NCI-H2227 (cell line): ENCODE results near the gene MLLT3.

Experiments
- DNase-seq: peaks from one replicate; lab custom pipeline; 2025; ENCODE audit not compliant: unreplicated experiment; lab: John Stamatoyannopoulos, UW

The MLLT3 gene

DNA sequence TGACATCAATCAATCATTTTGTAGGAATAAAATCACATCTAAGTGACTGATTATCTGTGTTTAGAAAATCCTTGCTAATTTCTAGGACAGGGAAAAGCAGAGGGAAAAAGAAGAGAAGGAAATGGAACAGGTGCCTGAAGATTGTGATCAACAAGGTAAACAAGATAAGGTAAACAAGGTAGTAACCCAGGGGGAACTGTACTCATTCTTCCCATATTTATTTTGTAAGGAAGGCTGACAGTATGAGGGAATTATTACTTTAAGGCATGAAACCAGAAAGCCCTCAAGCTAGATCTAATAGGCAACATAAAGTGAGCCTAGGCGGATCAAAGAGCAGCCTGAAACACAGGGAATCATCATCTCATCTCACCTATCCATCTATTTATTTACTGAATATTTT lies 231.1 kb downstream of the MLLT3 start:
- DNase-seq, result no peak

DNA sequence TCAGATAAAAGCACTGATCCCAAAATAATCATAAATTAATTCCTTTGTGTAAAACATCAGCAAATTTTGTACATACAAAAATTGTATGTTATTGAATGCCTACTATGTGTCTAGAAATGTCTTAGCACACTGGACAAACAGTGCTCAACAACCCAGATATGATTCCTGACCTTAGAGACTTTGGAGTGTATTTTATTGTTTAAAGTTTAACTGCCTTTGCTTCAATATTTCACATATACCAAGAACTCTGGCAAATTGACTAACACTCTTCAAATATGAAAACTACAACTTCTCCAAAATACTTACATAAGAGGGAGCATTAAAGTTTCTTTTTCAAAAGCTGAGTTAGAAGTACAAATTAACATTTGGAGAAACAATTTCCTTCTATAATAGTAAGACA lies 231.9 kb downstream of the MLLT3 start:
- no peak for DNase-seq

DNA sequence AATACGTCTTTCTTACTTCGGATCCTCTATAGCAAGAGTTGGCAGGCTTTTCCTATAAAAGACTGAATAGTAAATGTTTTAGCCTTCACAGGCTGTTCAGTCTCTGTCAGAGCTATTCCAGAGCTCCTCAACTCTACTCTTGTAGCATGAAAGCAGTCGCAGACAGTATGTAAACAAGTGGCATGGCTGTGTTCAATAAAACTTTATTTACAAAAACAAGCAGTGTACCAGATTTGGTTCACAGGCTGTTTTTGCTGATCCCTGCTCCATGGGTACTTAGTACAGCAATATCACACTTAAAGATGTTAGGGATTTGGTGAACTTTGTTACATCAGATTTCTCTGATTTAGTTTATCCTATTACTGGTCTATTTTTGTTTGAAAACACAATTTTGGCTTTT lies 235.2 kb downstream of the MLLT3 start:
- no peak for DNase-seq

DNA sequence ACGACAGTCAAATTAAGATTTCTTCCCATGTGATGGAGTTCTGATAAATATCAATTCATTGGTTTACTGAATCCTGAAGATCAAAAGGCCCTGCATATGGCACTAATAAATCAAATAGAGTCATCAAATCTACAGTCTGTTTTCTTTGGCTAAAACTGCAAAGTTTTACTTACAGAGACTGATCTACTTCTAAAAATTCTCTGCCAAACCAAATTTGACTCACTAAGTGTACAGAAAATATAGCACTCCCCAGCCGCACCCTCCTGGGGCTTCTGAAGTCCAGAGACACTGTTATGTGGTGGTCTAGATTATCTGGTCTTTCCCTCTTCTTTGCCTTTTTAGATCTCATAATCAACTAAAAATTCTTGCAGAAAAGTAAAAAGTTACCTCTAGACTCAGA lies 237.7 kb downstream of the MLLT3 start:
- no peak for DNase-seq

DNA sequence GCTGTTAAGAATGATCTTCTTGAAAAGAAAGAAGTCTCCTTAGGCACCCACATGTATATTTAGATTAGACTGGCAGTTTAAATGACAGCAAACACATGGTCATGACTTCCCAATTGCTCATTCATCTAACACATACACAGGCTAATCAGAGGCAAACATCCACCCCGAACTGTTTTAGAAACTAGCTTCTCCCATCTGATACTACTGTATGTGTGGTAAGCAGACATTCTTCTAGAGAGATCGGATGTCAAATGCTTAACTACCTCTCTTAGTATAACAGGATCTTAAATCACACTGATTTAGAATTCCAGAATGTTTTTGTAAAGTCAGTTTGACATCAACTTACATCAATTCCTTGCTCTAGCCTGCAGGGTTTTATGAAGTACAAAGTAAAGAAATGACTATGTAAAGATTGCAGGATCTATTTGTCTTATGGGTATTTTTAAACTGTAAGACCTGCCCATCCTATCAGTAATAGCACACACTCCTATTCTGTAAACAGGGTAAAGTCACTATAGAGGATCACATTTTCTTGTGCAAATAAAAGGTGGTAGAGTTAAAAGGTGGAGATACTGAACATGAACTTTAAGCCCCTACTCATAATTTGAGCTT lies 239.7 kb downstream of the MLLT3 start:
- no peak for DNase-seq

DNA sequence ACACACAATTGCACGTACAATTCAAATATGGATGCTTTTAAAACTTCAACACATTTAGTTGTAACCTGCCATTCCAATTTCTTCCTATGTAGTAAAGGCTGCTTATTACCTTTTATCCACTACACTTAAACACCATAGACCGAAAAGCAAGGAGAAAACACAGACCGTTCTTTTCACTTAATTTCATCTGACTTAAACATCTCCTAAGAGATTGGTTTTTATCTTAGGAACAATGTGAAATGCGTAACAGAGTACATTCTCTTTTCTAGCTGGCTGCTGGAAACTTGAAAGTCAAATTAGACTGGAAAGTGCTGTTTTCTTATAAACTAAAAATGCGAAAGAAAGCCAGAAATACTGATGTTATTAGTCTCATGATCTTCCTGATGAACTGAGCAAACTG lies 241.8 kb downstream of the MLLT3 start:
- no peak for DNase-seq

DNA sequence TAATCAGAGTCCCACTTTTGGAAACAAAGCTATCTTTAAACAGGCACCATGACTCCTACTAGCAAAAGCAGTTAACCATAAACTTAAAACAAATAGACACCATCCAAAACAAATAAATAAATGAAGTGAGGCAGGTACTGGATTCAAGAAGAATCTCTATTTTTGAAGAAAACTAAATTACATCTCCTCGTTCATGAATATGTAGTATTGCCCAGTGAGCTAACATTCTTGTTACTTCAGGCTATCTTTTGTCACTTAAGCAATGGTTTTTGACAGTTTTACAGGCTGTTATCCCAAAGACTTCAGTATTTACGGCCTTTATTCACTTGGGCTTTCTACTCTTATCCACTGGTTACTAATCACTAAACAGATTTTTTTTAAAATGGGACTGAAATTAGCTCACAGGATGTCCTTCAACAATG lies 242.5 kb downstream of the MLLT3 start:
- DNase-seq, result no peak

DNA sequence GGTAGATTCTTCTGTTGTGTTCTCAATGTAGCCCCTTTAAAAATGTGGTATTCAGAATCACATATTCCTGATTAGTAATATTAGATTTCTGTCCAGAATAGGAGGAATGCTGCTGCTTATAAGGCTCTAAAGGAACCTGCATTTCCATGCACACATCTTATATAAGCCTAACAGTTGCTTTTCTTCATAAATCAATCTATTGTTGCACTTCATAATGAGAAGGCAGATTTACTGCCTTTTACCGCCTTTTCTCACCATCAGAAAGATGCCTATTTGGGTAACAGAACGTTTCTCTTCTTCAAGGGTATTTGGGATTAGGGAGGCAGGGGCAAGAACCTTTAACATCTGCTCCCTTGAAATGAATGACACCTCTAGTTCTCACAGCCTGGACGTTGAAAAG lies 243.4 kb downstream of the MLLT3 start:
- DNase-seq, result no peak

DNA sequence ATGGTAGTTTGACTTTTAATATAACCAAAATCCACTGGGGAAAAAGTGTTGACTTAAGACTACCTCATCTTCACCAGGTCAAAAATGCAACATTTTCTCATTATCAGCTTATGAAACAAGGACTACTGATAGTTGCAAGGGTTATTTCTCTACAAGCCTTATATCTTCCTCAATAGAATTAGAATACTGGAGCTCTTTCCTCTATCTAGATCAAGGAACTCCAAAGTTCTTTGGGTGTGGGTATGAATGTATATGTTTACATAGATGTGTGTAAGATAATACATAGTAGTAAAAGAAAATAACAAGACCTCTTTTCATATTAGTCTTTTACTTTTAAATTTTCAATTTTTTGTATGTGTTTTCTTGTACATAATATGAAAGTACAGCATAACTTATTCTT lies 244.5 kb downstream of the MLLT3 start:
- no peak for DNase-seq

DNA sequence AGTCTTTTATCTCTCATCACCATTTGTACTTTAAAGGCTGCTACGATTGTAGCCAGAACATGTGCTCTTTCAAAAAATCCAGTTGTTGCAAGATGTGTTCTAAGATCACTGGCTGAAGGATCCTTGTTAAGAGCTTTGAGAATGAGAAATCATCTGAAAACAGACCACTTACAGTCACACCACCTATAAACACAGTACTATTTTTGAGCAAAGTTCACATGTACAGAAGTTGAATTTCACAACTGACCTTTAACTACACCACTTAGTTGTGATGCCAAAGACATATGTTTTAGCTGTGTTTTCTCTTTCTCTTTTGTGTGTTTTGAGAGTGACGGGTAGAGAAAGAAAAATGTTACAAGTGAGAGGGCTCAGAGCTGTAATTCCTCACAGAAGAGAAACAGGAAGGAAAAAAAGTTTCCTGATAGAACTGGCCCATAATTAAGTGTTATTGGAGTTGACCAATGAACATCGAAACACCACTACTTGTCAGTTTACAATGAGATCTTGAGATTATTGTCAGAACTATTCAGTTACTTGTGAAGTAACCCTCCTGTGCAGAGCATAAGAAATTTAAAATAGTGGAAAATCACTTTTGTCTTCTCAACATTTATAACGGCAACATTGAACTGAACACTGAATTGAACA lies 245.4 kb downstream of the MLLT3 start:
- no peak for DNase-seq

DNA sequence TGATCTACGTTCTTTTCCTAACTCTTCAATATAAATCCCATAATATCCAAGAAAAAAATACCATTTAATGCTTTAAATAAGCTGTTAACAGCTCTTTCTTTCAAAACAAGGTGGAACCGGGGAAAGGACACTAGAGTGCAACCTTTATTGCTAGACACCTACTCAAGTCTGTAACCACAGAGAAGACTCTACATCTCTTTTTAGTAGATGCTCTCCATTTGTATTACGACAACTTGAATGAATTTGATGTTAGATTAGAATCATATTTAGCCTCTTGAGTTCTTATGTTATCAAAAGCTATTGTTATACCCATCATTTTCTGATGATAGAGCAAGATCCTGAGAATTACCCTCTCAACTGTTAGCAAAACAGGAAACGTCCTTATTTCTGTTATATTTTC lies 246.3 kb downstream of the MLLT3 start:
- no peak for DNase-seq

DNA sequence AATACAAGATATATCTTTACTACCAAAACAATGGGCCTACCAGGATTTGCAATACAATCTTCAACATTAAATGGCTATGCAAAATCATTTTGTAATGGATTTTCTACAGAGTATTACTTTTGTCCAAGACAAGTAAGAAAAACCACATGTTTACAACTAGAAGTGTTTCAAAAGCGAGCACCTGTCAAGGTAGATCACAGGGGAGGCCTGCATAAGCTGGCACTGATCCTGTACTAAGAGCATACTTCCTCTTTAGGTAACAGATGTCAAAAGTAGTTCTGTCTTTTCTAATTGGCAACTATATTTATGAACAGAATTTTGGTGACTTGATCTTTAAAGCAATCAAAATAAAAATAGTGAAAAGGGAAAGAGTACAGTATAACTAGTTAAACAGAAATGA lies 249.0 kb downstream of the MLLT3 start:
- no peak for DNase-seq

DNA sequence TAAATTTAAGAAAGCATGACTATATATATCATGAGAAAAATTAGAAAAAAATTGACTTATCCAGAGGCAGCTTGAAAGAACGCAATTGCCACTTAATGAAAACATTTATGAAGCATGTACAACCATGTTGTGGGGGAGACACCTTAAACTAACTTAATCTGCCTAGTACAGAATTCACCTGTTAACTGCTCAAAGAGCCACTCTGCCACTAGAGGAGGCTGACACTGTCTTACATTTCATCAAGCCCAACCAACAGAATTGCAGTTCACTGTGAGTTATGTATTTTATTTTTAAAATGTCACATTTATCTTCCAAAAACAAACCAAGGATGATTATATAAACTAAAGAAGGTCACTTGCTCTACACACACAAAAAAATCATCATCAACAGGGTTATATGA lies 252.9 kb downstream of the MLLT3 start:
- DNase-seq, result no peak

DNA sequence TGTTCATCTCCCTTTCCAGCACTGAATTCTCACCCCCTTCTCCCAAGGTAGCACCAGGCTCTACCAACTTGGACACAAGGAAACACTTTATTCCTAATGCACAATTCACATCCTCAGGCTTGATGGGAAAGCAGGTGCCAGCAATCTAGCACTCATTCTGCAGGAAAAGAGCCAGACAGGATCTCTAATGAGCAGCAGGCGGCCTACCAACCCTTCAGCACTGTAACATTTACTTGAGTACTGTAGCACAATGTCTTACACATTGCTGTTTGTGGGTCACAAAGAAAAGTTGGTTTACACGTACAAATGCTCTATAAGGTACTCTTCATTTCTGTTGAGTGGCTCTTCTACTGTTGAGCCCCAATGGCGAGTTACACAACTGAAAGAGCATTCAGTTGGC lies 254.4 kb downstream of the MLLT3 start:
- DNase-seq, result no peak

DNA sequence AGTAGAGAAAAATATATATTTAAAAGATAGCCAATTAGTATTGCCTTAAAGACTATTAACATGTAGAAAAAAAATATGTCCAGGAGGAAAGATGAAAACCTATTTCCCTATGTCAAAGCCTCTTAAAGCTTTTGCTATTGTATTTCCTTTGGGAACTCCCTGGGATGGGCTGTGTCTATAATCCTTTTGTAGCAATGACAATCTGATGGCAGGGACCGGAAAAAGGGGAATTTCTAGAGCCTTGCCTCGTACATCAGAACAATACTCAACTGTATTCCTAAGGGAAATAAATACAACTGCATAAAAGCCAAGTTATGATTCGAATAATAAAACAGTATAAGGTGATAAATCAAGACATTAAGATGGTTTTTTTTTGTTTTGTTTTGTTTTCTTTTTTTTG lies 257.3 kb downstream of the MLLT3 start:
- DNase-seq, result no peak

DNA sequence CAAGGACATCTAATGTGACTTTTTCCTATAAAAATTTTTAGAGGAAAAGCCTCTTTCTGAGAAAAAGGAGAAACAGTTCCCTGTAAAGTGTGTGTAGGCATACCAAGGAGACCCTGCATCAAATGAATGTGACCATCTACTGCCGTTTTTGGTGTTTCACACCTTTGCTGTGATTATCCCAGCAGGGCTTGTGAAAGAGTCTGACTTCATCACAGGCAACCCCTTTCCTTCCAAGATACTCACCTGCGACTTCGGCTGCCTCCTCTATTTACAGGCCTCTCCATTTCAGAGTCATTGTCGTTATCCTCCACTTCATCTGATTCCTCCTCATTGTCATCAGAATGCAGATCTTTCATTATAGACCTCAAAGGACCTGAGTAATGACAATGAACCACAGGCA lies 259.1 kb downstream of the MLLT3 start:
- no peak for DNase-seq

DNA sequence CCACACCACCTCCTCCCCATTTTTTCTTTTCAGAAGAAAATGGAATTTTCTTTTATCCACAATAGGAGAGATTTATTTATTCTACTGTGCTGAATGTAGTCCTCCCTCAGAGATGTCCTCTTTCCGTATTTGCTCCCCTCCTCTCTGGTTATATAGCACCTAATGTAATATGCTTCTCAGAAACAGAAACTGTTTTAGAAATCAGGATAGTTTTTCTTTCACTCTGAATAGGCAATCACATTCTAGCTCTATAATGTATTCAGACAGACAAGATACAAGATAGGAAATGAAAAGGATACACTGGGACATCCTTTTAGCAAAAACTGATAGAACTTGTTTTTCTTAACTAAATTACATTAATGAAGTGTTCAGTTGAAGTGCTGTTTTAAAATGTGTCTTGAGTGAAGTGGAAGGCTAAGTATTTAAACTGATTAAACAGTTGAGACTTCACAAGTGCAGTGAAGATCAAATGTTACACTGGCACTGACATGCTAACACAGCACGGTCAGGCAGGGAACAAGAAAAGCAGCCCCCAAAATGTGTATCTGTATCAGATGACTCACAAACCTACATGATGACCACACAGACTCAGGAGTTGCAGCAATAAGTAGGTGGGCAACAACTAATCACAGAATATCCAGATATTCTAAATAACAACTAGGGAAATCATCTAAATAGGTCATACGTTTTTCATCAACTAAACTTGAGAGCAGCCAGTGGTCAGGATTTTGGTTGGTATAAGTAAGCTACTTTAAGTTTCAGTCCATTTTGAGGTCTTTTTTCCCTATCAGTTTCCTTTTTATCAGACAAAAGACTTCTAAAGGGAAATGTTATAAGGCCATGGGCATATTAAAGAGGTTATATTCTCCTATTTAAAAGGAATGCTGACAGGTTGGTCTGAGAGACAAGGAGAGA lies 260.4 kb downstream of the MLLT3 start:
- DNase-seq, result no peak

DNA sequence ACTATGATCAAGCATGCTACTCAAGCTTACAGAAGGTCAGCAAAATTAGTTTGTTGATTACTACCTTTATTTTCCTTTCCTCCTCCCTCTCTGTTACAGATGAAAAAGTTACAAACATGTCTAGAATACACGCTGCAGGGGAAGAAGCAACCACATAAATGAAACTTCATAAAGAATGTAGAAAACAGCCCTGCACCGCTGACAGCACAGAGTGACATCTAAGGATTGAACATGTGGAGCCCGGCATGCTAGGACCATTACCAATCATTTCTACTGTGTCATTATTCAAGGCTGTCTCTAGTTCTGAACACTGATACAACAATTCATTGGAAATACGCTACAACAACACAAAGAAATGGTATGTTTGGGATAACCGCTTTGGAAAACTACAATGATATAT lies 261.1 kb downstream of the MLLT3 start:
- DNase-seq, result no peak

DNA sequence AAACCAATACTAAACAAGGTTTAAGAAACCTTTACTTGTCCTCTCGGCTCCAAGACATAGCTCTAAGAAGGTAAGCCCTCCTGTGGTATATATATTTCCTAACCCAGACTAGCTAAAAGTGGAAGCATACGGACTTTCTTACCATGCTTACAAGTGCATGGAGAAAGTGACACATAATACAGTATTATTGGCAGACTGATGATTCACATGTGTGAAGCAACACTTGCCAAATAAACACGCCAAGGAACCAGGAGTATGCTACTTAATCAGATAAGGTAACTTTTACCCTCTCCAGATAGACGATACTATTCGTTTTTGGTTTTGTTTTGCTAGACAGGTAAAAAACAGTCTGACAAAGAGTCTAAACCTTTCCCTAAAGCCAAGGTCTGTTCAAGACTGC lies 264.1 kb downstream of the MLLT3 start:
- no peak for DNase-seq

DNA sequence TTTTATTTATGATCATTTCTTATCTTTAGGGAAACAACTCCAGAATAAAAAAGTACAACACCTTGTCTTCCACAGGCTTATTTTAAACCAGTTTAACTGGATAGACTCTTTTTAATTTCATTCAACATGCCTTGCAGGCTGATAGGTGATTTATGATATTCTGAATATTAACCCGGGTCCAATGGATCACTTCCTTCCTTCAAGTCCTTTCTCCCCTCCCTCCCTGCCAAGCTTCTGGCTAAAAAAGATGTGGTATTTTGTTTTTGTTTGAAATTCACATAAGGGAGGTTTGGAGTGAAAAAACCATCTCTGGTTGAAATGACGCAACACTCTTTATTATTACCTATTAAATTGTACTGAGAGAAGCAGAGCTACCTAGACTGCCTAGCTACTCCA lies 265.3 kb downstream of the MLLT3 start:
- no peak for DNase-seq

DNA sequence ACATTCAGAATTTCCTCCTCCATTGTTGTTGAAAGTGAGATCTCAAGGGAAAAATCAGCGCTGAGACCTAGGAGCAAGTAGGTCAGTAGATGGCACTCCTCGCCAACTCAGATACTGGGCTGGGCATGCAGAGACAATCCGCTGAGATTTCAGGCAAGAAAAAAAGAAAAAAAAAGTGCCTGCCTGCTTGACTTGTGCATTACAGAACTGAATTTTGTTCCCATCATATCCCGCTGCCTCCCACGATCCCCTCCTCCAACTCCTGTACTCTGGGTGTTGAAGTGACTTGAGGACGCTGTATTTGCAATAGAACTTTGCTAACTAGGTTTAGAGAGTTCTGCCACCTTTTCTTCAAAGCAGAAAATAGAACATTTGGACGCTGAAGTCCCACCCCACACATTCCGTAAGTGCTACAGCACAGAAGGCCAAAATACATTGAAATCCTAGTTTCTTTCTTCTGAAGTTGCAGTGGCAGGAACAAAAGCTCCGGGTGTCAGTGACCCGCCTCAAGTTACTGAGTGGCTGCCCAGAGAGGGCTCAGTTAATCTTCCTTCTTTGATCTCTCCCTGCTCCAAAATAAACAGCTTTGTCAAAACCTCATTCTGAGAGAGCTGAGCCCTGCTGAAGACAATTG lies 265.8 kb downstream of the MLLT3 start:
- DNase-seq, result peak; percentile 79

DNA sequence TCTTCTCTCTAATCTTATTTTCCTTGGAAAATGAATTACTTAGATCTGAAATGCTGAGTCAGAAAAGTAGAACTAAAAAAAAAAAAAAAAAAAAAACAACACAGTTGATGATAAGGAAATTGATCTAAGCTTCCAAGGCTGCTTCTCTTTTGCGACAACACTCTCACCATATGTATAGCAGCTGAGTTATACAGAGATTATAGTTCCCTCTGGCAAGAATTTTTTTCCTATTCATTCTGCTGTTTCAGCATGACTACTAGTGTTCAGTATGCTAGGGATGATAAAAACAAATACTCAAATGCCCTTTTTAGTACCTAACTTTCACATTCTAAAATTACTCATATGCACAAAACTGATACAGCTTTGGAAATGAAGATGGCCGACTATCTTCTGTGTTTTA lies 267.3 kb downstream of the MLLT3 start:
- no peak for DNase-seq
